HG03097 (cell line): Measurements from ENCODE around the gene WLS.
"Not testable (repeated sequence)": the region's sequence is repeated elsewhere in the genome, so short reads cannot be mapped to it uniquely, and the experiment has no call there.

Experiments
- ATAC-seq: cut with Tn5 transposase; IDR thresholded peaks from one replicate; pipeline ENCODE4 v1.9.1; 2021; ENCODE audit not compliant: unreplicated experiment, low FRiP score

Gene WLS

DNA sequence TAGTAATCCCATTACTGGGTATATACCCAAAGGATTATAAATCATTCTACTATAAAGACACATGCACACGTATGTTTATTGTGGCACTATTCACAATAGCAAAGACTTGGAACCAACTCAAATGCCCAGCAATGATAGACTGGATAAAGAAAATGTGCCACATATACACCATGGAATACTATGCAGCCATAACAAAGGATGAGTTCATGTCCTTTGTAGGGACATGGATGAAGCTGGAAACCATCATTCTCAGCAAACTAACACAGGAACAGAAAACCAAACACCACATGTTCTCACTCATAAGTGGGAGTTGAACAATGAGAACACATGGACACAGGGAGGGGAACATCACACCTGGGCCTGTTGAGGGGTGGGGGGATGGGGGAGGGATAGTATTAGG lies 60.5 kb downstream of the WLS start:
- ATAC-seq = not testable (repeated sequence)

DNA sequence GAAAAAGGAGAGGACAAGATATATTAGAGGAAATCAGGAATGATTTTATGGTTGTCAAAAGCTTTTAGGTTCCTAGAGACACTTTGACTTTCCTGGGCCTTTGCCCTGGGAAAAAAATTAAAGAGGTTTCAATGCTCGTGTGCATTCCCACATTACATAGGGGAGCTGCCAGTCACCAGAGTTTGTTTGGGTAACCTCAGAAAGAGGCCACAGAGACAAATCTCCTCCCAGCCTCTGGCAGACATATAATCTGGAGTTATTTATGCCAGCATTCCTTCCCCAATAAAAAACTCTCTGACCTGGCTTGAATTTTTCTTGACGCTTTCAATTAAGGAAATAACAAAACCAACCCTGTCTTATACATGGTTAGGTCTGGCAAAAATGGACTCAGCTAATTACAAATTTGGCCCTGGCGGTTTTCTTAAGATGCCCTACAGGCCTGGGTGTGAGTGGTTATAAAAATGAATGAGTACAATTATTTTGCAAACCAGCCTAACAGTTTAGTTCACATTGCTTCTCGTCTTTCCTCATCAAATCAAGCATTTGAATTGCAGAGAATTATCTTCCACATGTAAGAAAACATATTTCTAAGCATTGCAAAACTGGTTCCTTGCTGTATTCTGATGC lies 63.7 kb downstream of the WLS start:
- ATAC-seq = no peak

DNA sequence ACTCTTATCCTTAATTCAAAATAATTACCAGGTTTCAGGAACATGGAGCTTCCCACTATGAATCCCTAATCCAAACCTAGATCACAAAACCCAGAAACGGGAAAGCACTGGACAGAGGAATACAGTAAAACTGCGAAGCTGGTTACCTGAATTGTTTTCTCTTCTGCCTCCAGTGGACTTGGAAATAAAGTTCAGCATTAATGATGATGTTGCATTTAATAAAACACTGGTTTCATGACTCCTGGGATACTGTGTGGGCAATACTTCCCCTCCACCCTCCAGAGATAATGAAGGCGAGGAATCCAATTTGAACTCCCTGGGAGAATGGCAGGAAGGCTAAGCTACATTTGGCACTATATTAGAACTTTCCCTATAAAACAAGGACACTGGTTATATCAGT lies 65.1 kb downstream of the WLS start:
- no peak for ATAC-seq

DNA sequence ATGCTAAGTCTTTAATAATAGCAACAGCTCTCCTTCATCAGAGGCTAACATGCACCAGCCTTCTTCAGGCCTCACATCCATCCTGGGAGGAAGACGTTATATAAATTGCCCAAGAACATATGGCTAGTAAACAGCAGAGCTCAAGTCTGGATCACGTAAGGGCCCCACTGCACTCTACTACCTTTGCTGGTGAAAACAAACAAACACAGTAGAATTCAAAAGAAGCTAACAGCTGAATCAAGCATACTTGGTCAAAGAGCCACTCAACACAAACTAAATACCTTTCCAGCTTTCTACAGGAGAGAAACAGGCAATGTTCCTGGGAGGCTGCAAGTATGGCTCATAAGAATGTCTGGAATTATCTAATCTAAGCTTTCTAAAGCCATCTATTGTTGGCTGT lies 66.0 kb downstream of the WLS start:
- ATAC-seq = no peak

DNA sequence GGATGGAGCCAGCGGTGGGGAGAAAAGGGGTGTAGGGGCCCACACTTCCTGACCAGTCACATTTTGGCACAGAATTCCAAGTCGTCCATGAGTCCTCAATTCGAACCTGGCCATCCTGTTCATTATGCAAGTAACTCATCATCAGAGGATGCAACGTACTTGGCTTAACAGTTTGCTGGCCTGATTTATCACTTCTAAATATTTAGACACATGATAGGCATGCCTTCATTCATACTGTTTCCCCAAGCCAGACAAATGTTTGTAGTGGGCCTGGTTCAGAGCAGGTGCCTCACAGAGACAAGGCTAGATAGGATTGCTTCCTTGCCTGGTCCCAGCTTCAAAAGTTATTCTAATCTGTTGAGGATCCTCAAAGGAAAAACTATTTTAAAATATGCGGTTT lies 66.7 kb downstream of the WLS start:
- ATAC-seq = no peak

DNA sequence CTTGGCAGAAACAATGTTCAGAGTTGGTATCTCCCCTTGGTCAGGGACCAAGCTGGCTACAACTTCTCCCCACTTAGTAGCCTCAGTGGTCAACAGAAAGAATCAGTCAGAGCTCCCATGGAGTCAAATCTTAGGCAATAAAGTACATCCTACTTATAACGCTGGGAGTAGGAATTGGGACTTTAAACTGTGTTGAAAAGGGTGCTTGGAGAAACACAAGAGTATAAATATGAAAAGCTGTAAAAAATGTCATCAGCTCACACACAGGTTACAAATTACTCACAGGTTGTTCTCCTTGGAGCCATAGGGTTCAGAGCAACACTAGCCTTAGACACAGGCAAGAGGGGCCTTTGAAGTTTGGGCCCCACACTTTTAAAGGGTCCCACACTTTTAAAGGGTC lies 67.4 kb downstream of the WLS start:
- ATAC-seq = no peak

DNA sequence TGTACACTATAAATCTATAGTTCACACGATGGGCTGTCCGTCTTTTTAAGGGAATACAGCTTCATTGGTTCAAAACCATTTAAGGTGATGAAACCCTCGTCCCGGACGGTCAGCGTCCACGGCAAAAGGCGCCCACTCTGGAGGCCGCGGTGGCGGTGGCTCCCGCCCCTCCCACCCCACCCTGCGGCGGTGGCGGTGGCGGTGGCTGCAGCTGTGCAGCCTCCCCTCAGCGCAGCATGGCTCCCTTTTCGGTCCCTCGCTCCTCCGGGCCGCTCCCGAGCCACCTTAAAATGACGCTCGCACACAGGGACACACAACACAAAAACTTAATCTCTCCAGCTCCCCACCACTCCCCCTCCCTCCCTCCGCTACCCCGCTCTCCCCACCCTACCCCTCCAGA lies 69.1 kb downstream of the WLS start:
- no peak for ATAC-seq

DNA sequence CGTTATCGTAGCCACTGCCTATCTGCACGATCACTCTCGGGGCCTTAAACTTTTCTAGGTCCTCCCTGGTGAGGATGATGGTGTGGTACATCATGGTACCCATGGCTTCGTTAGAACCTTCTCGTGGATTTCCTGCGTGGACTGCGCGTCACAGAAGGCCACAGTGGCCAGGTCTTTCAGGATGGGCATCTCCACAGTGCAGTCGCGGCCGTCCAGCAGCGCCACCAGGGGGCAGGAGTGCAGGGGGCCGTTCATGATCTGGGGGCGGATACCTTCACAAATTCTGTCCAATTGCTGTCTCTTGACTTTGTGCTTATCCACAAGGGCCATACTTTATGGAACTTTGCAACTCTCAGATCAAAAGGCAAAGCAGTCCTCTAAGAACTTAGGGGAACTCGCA lies 69.6 kb downstream of the WLS start:
- no peak for ATAC-seq

DNA sequence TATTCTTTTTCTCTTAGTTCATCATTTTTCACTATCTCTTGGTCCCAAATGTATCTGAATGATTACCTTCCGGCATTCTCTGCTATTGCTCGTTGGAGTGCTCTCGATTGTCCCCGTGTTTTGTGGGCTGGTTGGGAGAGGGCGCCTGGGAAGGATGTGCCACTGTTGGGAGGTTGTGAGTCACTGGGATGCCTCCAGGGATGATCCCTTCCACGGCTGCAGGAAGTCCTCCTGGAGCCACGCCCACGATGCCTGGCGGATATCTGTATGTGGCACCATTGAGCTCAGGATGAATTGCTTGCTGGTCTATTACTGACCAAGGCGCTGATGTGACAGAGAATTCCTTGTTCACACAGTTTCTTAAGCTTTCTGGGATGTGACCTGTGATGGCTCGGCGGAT lies 70.7 kb downstream of the WLS start:
- ATAC-seq = not testable (repeated sequence)

DNA sequence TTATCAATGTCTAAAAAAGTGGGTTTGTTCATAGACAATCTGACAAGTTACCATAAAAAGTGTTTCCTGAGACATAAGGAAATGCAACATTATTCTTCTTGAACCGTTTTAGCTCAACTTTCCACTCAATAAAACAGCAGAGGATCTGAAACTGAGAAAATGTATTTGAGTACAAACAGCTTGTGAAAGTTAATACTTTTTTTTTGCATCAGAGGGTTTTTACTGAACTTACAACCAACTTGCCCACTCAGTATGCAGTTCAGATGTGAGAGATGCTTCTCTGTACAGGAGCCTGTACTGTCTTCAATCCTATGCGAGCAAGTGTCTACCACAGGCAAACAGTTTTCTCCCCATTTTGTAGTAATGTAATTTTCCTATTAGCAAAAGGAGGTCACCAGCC lies 71.4 kb downstream of the WLS start:
- not testable (repeated sequence) for ATAC-seq

DNA sequence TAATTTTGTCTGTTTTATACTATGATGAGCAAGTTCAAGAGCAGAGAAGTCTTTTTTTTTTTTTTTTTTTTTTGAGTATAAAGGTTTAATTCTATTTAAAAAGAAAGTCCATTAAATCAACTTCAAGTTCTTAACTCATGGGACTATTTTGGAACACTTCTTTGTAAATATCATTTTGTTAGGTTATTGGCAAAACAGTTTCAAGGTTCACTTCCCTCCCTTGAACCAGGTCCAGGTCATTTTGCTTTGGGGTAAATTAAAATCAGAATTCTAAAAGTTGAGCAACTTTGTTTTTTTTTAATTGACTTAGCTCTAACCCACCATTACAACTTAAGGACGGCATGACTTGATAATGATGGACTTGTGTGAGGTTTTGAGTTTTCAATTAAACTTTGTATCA lies 72.3 kb downstream of the WLS start:
- ATAC-seq = no peak

DNA sequence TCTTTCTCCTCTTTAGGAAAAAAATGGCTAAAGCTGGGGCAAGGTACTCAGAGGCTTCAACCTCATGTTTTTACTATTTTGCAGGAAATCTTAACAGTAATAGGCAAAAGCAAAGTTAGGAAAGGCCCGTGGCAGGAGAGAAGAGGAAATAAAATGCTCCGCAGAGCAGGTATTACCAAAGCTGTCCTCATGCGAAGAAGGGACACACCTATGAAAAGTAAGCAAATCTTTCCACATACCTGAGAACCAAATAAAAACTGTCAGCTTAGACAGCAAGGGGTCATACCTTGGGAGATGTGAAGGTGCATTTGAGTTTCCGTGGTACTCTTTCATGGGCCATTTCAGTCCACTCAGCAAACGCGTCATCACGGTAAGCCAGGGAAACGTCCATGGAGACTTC lies 73.5 kb downstream of the WLS start:
- no peak for ATAC-seq

DNA sequence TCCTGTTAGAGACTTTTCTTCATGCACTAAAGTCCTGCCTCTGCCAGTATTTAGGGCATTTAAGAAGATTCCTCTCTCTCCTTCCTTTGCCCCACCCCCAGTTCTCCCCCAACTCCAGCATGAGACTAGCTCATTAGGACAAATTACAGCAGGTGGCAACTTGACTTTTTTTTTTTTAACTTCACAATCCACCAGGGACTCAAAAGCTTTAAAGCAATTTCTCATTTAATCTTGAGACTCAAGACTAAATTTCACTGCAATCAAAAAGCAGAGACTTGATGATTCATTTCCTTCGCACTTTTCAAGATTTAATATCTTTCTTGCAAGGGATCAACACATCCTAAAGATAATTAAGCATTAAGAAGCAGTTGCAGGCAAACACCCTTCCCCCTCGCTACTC lies 74.9 kb downstream of the WLS start:
- ATAC-seq = no peak

DNA sequence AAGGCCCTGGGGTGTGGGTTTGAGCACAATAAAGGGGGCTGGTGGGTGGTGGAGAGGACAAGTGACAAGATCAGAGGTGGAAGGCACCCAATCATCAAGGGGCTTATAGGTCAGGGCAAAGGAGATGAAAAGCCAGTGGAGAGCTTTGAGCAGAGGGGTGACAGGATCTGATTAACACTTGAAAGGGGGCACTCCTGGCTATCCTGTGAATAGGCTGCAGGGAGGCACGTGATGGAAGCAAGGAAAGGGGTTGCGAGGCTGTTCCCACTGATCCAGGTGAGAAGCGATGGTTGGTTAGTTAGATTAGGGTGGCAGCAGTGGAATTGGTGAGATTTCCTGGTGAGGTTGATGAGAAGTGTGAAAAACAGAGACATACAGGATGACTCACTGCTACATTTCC lies 80.6 kb downstream of the WLS start:
- no peak for ATAC-seq

DNA sequence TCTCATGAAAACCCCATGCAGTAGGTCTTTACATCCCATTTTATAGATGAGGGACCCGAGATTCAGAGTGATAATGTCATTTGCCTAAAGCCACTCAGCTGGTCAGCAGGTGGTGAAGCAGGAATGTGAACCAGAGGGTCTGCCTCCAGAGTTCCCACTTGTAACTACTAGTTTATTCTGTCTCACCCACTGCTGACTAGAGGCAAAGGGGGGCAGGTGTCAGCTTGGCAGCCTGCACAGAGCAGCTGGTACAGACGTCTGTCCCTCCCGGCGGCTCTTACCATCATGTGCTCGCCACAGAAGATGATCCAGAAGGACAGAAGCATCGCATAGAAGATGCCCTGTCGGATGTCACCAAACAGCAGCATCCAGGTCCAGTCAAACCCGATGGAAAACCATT lies 82.4 kb downstream of the WLS start:
- ATAC-seq = no peak

DNA sequence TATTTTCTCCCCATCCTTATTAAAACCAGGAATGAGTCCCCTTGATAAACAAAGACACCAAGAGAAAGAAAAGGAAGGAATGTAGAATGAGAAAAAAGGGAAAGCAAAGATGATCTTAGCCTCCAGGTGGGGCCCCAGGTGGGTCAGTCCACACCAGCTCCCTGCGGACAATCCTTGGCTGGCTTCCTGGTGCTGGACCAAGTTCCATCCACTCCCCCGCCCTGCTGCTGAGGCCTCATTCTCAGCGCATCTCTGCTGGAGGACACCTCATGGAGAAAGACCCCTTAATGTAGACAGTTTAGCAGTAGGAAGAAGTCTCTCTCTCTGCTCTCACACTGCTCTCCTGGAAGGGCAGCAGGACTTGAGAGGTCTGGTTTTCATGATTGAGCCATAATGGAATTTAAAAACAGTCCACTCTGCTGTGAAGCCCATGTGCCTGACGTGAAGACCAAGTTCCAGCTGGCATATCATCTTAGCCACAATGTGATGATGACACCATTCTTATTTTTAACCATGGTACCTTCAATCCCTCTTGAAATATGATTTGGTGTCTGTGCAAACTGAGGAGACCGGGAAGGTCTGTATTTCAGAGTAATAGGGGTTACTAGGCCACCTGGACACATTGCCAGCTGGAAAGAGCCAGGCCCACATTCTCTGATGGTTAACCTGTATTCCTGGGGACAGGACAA lies 83.1 kb downstream of the WLS start:
- ATAC-seq = no peak

DNA sequence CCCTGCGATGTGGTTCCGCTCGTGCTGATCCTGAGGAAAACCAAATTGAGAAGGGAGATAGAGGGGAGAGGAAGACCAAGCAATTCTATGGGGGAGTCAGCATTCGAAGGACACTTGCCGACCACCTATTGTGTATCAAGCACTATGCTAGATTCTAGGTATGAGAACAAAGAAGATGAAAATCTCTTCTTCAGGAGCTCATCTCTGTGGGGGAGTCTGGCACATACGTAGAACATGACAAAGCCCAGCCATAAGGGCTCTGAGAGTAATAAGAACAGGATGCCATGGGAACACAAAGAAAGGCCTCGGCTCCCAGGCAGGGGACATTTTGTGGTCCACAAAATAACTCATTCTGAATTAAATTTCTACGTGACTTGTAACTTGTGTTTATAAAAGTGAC lies 83.7 kb downstream of the WLS start:
- no peak for ATAC-seq

DNA sequence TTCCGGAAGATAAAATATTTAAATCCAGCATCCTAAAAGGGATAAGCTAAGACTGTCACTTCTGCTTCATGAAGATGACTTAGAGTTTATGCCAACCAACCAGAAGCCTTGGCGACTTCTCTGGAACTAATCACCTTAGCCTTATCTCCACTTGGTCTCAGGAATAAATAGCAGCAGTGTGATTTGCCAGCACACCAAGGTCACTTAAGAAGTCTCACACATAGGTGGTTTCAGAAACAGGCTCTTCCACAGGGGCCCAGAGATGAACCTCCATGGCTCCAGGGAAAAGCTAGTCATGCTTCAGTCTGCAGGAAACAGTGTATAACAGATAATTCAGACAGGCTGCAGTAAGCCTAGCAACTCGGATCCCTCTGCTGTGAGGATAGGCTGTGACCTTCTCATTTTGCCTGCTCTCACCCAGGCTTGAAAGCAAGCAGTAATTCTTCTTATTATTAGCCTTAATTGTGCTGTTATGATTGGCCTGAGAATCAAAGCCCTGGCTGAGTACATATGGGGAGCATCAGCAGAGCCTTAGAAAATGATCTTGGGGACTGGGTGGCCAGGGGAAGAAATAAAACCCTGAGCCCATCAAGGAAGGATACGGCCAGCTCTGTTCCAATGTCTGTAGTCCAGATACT lies 84.7 kb downstream of the WLS start:
- no peak for ATAC-seq

DNA sequence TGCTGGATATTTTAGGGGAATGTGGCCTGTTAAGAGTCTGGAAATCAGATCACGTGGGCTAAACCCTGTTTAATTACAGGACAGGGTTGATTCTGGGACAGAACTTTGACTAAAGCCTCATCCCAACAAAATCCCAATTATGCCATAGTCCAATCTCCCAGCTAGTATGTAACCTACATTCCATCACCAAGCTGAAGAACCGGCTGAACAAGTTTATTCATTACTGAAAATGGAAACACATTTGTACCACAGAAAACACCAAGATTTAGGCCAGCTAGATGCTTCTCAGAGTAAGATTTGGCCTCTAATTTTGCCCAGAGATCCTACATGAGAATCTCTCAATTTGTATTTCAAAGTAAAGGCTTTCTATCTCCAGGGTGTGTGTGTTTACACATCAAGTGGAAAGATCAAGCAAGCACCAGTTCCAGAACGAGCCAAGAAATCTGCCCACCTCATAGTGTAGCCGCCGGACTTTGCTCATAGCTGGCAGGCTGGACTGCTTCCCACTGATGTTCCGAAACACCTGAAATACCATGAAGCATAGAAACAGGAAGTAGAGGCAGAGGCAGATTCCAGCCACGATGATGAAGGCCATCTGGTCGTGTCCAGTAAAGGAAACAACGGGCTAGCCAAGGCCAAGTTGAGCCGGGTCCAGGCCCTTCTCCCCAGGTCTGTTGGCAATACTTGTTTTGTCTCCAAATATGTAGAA lies 86.8 kb downstream of the WLS start:
- ATAC-seq = no peak

DNA sequence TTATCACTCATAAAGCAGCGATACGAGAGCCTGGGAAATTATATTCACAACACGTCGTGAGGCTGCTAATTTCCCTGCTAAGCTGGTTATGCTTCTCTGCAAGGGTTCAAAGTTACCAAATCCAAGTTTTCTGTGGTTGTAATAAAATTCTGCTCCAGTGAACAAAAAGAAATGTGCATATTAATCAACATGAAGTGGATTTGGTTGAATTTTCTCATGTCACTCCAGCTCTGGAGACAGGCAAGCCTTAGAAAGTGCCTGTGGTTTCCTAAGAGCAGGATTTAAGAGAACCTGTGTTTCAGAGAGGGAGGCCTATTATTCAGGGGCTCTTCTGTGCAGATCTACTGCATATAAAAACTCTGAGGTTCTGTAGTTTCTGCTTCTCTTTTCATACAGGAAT lies 87.5 kb downstream of the WLS start:
- ATAC-seq = no peak

DNA sequence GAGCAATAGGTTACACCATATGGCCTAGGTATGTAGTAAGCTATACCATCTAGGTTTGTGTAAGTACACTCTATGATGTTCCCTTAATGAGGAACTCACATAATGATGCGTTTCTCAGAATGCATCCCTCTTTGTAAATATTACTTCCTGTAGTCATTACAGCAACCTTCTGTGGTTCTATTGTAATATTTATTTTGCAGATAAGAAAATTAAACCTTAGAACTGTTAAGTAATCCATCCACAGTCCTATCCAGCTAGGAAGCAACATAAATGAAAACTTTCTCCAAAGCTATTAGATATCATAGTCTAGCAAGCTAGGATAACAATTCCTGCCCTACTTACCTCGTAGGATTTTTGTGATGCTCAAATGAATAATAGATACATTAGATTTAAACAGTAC lies 88.7 kb downstream of the WLS start:
- no peak for ATAC-seq

DNA sequence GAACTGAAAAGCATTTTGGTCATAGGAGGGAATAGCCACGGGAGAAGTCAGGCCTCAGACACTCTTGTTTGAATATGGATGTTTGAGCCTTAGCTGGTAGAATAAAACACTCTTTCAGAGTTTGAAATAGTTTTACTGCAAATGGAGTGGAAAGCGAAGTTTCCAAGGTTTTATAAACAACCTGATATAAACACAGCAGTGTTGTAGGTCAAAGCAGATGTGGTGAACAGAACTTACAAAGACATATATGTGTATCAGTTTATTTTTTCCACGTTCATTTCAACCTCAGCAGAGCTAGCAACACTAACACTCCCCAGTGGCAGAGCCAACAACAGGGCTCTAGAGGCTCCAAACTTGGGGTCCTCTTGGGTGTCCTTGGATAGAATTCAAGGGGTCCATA lies 89.9 kb downstream of the WLS start:
- ATAC-seq = no peak
